ENCODE measurements around the gene STAG1.
"Not testable (repeated sequence)": the region's sequence is repeated elsewhere in the genome, so short reads cannot be mapped to it uniquely, and the experiment has no call there.

Gene STAG1

DNA sequence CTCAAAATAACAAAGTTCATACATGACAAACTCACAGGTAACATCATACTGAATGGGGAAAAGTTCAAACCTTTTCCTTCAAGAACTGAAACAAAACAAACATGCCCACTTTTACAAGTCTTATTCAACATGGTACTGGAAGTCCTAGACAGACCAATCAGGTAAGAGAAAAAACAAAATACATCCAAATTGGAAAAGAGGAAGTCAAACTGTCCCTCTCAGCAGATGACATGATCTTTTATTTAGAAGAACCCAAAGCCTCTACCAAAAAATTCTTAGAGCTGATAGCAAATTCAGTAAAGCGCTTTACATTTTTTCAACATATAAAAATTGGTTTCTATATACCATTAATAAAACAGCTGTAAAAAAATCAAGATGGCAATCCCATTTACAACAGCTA, 219.4 kb downstream of the STAG1 start:
- Mint-ChIP-seq H3K36me3 (ENCODE audit: low read depth) (peaks cover 88% of the 10 kb centered on the region), H3K27ac (no peak overlapping the region), H3K27me3 (ENCODE audit: low read depth, poor library complexity) (peaks cover 5% of the 10 kb centered on the region), H3K4me3 (no peak overlapping the region), H3K9me3 (peaks cover 63% of the 10 kb centered on the region), H3K4me1 (no peaks in the 10 kb centered on the region)
- TF ChIP-seq, protein P1, sequence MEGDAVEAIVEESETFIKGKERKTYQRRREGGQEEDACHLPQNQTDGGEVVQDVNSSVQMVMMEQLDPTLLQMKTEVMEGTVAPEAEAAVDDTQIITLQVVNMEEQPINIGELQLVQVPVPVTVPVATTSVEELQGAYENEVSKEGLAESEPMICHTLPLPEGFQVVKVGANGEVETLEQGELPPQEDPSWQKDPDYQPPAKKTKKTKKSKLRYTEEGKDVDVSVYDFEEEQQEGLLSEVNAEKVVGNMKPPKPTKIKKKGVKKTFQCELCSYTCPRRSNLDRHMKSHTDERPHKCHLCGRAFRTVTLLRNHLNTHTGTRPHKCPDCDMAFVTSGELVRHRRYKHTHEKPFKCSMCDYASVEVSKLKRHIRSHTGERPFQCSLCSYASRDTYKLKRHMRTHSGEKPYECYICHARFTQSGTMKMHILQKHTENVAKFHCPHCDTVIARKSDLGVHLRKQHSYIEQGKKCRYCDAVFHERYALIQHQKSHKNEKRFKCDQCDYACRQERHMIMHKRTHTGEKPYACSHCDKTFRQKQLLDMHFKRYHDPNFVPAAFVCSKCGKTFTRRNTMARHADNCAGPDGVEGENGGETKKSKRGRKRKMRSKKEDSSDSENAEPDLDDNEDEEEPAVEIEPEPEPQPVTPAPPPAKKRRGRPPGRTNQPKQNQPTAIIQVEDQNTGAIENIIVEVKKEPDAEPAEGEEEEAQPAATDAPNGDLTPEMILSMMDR (IDR thresholded peaks at IDR 0.05), result no peak
- no peak for DNase-seq

DNA sequence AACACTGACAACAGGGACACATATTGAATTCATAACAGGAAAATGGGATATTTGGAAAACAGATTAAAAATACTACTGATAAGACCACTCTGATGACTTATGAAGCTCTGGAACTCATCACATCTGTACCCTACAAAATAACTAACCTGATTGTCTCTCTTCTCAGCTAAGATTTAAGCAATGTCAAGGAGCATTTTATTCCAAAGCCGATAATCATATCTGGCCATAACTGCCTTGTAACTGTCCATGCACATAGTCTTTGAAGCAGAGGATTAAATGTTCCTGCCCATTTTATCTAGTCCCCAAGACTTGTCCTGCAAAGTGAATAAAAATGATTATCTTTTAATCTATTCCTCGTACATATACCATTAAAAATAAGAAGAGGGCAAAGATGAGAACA, 234.1 kb downstream of the STAG1 start:
- Mint-ChIP-seq H3K27me3 (ENCODE audit: low read depth, poor library complexity) (no peaks in the 10 kb centered on the region), H3K4me1 (no peaks in the 10 kb centered on the region), H3K27ac (no peak overlapping the region), H3K4me3 (no peak overlapping the region), H3K36me3 (ENCODE audit: low read depth) (peaks cover 24% of the 10 kb centered on the region), H3K9me3 (no peaks in the 10 kb centered on the region)
- TF ChIP-seq, protein P1 (IDR thresholded peaks at IDR 0.05), result no peak
- no peak for DNase-seq

DNA sequence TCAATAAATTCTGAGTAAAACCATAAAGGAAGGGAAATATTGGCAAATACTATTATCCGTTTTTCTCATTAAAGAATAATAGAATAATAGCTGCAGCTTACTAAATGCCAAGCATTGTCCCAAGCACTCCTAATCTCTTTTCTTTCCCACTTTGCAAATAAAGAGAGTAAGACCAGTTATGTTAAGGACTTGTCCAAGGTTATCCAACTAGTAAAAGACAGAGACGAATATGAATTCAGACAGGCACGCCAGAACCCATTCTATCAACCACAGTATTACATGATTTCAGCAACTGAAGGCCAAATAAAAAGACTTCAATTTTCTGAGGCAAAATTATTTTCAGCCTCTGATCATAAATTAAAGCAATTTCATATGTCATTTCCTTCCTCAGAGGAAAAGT, 235.5 kb downstream of the STAG1 start:
- Mint-ChIP-seq H3K9me3 (no peaks in the 10 kb centered on the region), H3K4me1 (no peaks in the 10 kb centered on the region), H3K4me3 (no peak overlapping the region), H3K36me3 (ENCODE audit: low read depth) (peaks cover 30% of the 10 kb centered on the region), H3K27me3 (ENCODE audit: low read depth, poor library complexity) (no peaks in the 10 kb centered on the region), H3K27ac (no peak overlapping the region)
- TF ChIP-seq, protein P1 (IDR thresholded peaks at IDR 0.05), result no peak
- DNase-seq, result no peak

DNA sequence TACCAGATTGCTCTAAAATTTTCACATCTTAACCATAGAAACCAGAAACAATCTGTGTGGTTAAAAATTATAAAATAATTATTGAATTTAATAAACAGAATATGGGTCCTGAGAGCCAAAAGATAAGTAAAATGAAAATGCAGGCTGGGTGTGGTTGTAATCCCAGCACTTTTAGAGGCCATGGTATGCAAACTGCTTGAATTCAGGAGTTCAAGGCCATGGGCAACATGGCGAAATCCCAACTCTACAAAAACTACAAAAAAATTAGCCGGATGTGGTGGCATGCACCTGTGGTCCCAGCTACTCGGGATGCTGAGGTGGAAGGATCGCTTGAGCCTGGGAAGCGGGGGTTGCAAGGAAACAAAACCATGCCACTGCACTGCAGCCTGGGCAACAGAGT, 236.1 kb downstream of the STAG1 start:
- H3K4me1 Mint-ChIP-seq, result no peaks in the 10 kb centered on the region
- no peak overlapping the region for H3K27ac Mint-ChIP-seq
- H3K27me3 Mint-ChIP-seq (ENCODE audit: low read depth, poor library complexity), result no peaks in the 10 kb centered on the region
- H3K4me3 Mint-ChIP-seq, result no peak overlapping the region
- H3K9me3 Mint-ChIP-seq, result no peaks in the 10 kb centered on the region
- DNase-seq, result no peak
- TF ChIP-seq, protein P1 (IDR thresholded peaks at IDR 0.05), result no peak
- peaks cover 32% of the 10 kb centered on the region for H3K36me3 Mint-ChIP-seq (ENCODE audit: low read depth)

DNA sequence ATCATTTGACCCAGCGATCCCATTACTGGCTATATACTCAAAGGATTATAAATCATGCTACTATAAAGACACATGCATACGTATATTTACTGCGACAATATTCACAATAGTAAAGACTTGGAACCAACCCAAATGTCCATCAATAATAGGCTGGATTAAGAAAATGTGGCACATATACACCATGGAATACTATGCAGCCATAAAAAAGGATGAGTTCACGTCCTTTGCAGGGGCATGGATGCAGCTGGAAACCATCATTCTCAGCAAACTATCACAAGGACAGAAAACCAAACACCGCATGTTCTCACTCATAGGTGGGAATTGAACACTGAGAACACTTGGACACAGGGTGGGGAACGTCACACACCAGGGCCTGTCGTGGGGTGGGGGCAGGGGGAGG, 237.6 kb downstream of the STAG1 start:
- H3K36me3 Mint-ChIP-seq (ENCODE audit: low read depth), result peaks cover 35% of the 10 kb centered on the region
- not testable (repeated sequence) for H3K27ac Mint-ChIP-seq; H3K27me3 Mint-ChIP-seq (ENCODE audit: low read depth, poor library complexity); DNase-seq; H3K4me3 Mint-ChIP-seq; H3K4me1 Mint-ChIP-seq; H3K9me3 Mint-ChIP-seq

DNA sequence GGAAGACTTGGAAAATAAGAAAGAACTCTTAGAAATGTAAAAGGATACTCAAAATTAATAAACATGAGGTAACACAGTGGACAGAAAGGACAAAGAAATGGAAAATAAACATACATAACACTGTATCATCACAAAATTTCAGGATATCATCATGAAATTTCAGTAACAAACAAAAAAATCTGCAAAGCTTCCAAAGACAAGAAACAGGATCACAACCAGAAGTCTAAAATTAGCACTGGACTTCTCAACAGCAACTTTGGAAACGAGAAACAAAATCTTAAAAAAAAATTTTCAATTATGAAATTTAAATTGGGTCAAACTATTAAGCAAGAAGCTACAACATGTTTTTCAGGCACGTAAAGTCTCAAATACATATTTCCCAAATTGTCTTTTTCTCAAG, 238.8 kb downstream of the STAG1 start:
- no peak overlapping the region for H3K4me3 Mint-ChIP-seq
- no peak overlapping the region for H3K27ac Mint-ChIP-seq
- H3K9me3 Mint-ChIP-seq, result no peaks in the 10 kb centered on the region
- TF ChIP-seq, protein P1 (IDR thresholded peaks at IDR 0.05), result no peak
- DNase-seq, result no peak
- peaks cover 35% of the 10 kb centered on the region for H3K36me3 Mint-ChIP-seq (ENCODE audit: low read depth)
- H3K4me1 Mint-ChIP-seq, result no peaks in the 10 kb centered on the region
- no peaks in the 10 kb centered on the region for H3K27me3 Mint-ChIP-seq (ENCODE audit: low read depth, poor library complexity)
